ENCODE measurements around the gene SNX13.

The SNX13 gene

GRCh38 chr7:17940302-17940883, at the start of gene SNX13:
SNX13 (minus strand) TSS chr7:17940494; CDS start chr7:17940295, 199 bp downstream.
- Histone ChIP-seq H3K4me3 (peak within 1 kb of the TSS; percentile 74 to 94 (median 91)), H3K27ac (peak within 1 kb of the TSS; percentile 61 to 100 (median 98))

- Histone ChIP-seq H3K27ac (no peak overlapping the region), H3K4me3 (no peak overlapping the region)
Observed at GRCh38 chr7:17989546-17989945, 49.3 kb upstream of the SNX13 start.

GRCh38 chr7:17988858-17989257, 48.6 kb upstream of the SNX13 start:
- Histone ChIP-seq H3K27ac (no peak overlapping the region), H3K4me3 (no peak overlapping the region)

GRCh38 chr7:17988141-17988540, 47.8 kb upstream of the SNX13 start:
- no peak overlapping the region for H3K27ac ChIP-seq
- no peak overlapping the region for H3K4me3 ChIP-seq

- H3K4me3 ChIP-seq: no peak overlapping the region
- no peak overlapping the region for H3K27ac ChIP-seq
Observed at GRCh38 chr7:17986851-17987250, 46.6 kb upstream of the SNX13 start.

- no peak overlapping the region for H3K27ac ChIP-seq
- no peak overlapping the region for H3K4me3 ChIP-seq
Observed at GRCh38 chr7:17985473-17986239, 45.4 kb upstream of the SNX13 start.

GRCh38 chr7:17984288-17984687, 44.0 kb upstream of the SNX13 start:
- H3K27ac ChIP-seq: no peak overlapping the region
- no peak overlapping the region for H3K4me3 ChIP-seq

- no peak overlapping the region for H3K27ac ChIP-seq
- H3K4me3 ChIP-seq: no peak overlapping the region
Observed at GRCh38 chr7:17983221-17984062, 43.1 kb upstream of the SNX13 start.

- no peak overlapping the region for H3K4me3 ChIP-seq
- H3K27ac ChIP-seq: no peak overlapping the region
Observed at GRCh38 chr7:17976952-17977351, 36.7 kb upstream of the SNX13 start.

GRCh38 chr7:17971411-17971810, 31.1 kb upstream of the SNX13 start:
- H3K27ac ChIP-seq: no peak overlapping the region
- no peak overlapping the region for H3K4me3 ChIP-seq

- Histone ChIP-seq H3K4me3 (no peak overlapping the region), H3K27ac (no peak overlapping the region)
Observed at GRCh38 chr7:17968791-17969715, 28.8 kb upstream of the SNX13 start.

GRCh38 chr7:17966706-17967105, 26.4 kb upstream of the SNX13 start:
- Histone ChIP-seq H3K27ac (no peak overlapping the region), H3K4me3 (no peak overlapping the region)

GRCh38 chr7:17965603-17966002, 25.3 kb upstream of the SNX13 start:
- H3K4me3 ChIP-seq: no peak overlapping the region
- H3K27ac ChIP-seq: no peak overlapping the region

GRCh38 chr7:17963281-17963680, 23.0 kb upstream of the SNX13 start:
- Histone ChIP-seq H3K4me3 (no peak overlapping the region), H3K27ac (no peak overlapping the region)

- no peak overlapping the region for H3K27ac ChIP-seq
- no peak overlapping the region for H3K4me3 ChIP-seq
Observed at GRCh38 chr7:17962652-17963051, 22.4 kb upstream of the SNX13 start.

GRCh38 chr7:17957871-17958270, 17.6 kb upstream of the SNX13 start:
- Histone ChIP-seq H3K27ac (no peak overlapping the region), H3K4me3 (no peak overlapping the region)

GRCh38 chr7:17952387-17952786, 12.1 kb upstream of the SNX13 start:
- no peak overlapping the region for H3K4me3 ChIP-seq
- no peak overlapping the region for H3K27ac ChIP-seq

GRCh38 chr7:17951742-17952254, 11.5 kb upstream of the SNX13 start:
- no peak overlapping the region for H3K27ac ChIP-seq

GRCh38 chr7:17948526-17949238, 8.4 kb upstream of the SNX13 start:
- H3K4me3 ChIP-seq: no peak overlapping the region
- H3K27ac ChIP-seq: peak overlapping the region in 1 of 21 experiments; percentile 5

More at GRCh38 chr7:17951742-17952254, 11.5 kb upstream of the SNX13 start:
- H3K4me3 ChIP-seq: no peak overlapping the region
